ENCODE data around the gene PHACTR4.

- TF ChIP-seq, protein P1, sequence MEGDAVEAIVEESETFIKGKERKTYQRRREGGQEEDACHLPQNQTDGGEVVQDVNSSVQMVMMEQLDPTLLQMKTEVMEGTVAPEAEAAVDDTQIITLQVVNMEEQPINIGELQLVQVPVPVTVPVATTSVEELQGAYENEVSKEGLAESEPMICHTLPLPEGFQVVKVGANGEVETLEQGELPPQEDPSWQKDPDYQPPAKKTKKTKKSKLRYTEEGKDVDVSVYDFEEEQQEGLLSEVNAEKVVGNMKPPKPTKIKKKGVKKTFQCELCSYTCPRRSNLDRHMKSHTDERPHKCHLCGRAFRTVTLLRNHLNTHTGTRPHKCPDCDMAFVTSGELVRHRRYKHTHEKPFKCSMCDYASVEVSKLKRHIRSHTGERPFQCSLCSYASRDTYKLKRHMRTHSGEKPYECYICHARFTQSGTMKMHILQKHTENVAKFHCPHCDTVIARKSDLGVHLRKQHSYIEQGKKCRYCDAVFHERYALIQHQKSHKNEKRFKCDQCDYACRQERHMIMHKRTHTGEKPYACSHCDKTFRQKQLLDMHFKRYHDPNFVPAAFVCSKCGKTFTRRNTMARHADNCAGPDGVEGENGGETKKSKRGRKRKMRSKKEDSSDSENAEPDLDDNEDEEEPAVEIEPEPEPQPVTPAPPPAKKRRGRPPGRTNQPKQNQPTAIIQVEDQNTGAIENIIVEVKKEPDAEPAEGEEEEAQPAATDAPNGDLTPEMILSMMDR (conservative IDR thresholded peaks at IDR 0.05 in 1 of 2, IDR thresholded peaks at IDR 0.05 in 1 of 2; ENCODE audit: extremely low read depth in 1 of 2, insufficient read depth in 1 of 2, low read depth in 1 of 2, low read length in 2 of 2) = no peak
- TF ChIP-seq EZH2 (IDR thresholded peaks at IDR 0.05; ENCODE audit: borderline replicate concordance, low read length) = no peak
Observed at GRCh38 chr1:28439320-28439719, 69.8 kb downstream of the PHACTR4 start.

All from mammary epithelial cell (primary cell).